Occipital lobe (tissue), 2 donors: Measurements from ENCODE around the gene REV1. TPM values are rescaled to one million over a fixed set of nuclear protein-coding genes. Genes with fewer than 3 reads are reported as not detected.
"Not testable (repeated sequence)": the region's sequence is repeated elsewhere in the genome, so short reads cannot be mapped to it uniquely, and the experiment has no call there.

Experiments
- DNase-seq: peaks from one replicate; lab custom pipeline; 2025; lab: John Stamatoyannopoulos, UW
- total RNA-seq: library from RNA; depleted of rRNA; stranded (reverse); fragments of >200 nt; gene quantifications from one replicate; pipeline ENCODE4 v1.2.3, GENCODE V29; 2014

Gene REV1
- total RNA-seq, 1 donor from 2014 or later = 122 TPM

DNA sequence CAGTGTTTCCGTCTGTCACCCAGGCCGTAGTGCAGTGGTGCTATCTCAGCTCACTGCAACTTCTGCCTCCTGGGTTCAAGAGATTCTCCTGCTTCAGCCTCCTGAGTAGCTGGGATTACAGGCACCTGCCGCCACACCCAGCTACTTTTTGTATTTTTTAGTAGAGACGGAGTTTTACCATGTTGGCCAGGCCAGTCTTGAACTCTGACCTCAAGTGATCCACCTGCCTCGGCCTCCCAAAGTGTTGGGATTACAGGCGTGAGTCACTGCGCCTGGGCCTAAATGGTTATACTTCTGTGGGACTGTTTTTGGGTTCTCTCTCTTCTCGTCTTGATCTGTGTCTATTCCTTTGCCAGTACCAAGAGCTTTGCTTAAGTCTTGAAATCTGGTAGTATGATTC, 135.0 kb downstream of the REV1 start:
- DNase-seq = not testable (repeated sequence)

DNA sequence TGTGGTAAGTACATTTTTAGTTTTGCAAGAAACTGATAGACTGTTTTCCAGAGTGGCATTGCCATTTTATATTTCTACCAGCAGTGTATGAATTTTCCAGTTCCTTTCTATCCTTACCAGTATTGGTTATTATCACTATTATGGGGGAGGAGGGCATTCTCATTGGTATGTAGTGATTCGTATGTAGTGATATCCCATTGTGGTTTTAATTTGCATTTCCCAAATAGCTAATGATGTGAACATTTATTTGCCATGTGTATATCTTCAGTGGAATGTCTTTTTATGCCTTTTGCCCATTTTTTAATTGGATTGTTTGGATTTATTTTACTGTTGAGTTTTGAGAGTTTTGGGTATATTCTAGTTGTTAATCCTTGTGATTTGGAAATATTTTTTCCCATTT, 135.7 kb downstream of the REV1 start:
- no peak for DNase-seq

Other genes starting within 250 kb of the REV1 start
- gene LYG2, start 234.4 kb downstream of the REV1 start, total RNA-seq = not detected
- 0.47 TPM for gene LYG1, start 188.8 kb downstream of the REV1 start, total RNA-seq
- gene TXNDC9, start 153.7 kb downstream of the REV1 start, total RNA-seq = 55.1 TPM
- gene EIF5B, start 152.6 kb downstream of the REV1 start, total RNA-seq = 16.2 TPM